ENCODE measurements around the gene GLUL.
A peak's percentile ranks its signal among the peaks of the same experiment; 100 is the strongest.

The GLUL gene

GRCh38 chr1:182391028-182391361 is 595 bp downstream of the GLUL start:
- peak overlapping the region; percentile 82 for H3K27ac ChIP-seq (ENCODE audit: low read length)
- H3K4me1 ChIP-seq (ENCODE audit: insufficient read depth, low read length) = peaks cover 9% of the 10 kb centered on the region; the same call in 1 of the 2 replicates
- H3K27me3 ChIP-seq (ENCODE audit: insufficient read depth, low read length) = no peaks in the 10 kb centered on the region
- peak overlapping the region; percentile 99 for H3K4me3 ChIP-seq (ENCODE audit: low read length)
- peak overlapping the region; percentile 94 for H3K9ac ChIP-seq (ENCODE audit: low read depth, low read length)
- no peaks in the 10 kb centered on the region for H3K9me3 ChIP-seq (ENCODE audit: insufficient read depth, low read depth, low read length)
- peaks cover 45% of the 10 kb centered on the region for H3K36me3 ChIP-seq (ENCODE audit: insufficient read depth, low read depth, low read length)

GRCh38 chr1:182389619-182390047 is 2.0 kb downstream of the GLUL start:
- H3K27me3 ChIP-seq (ENCODE audit: insufficient read depth, low read length) = no peaks in the 10 kb centered on the region
- H3K9me3 ChIP-seq (ENCODE audit: insufficient read depth, low read depth, low read length) = no peaks in the 10 kb centered on the region
- H3K4me1 ChIP-seq (ENCODE audit: insufficient read depth, low read length) = peaks cover 9% of the 10 kb centered on the region; the same call in 1 of the 2 replicates
- peak overlapping the region; percentile 94 for H3K9ac ChIP-seq (ENCODE audit: low read depth, low read length)
- H3K27ac ChIP-seq (ENCODE audit: low read length) = no peak overlapping the region
- peak overlapping the region; percentile 99 for H3K4me3 ChIP-seq (ENCODE audit: low read length)
- peaks cover 59% of the 10 kb centered on the region for H3K36me3 ChIP-seq (ENCODE audit: insufficient read depth, low read depth, low read length)

GRCh38 chr1:182388392-182389134 is 3.0 kb downstream of the GLUL start:
- peak overlapping the region; percentile 94; the same call in 1 of the 2 replicates for H3K9ac ChIP-seq (ENCODE audit: low read depth, low read length)
- peaks cover 69% of the 10 kb centered on the region for H3K36me3 ChIP-seq (ENCODE audit: insufficient read depth, low read depth, low read length)

GRCh38 chr1:182387566-182387965 is 4.0 kb downstream of the GLUL start:
- H3K4me3 ChIP-seq (ENCODE audit: low read length) = no peak overlapping the region
- H3K9ac ChIP-seq (ENCODE audit: low read depth, low read length) = no peak overlapping the region
- peaks cover 4% of the 10 kb centered on the region; the same call in 1 of the 2 replicates for H3K4me1 ChIP-seq (ENCODE audit: insufficient read depth, low read length)
- no peaks in the 10 kb centered on the region for H3K9me3 ChIP-seq (ENCODE audit: insufficient read depth, low read depth, low read length)
- H3K27ac ChIP-seq (ENCODE audit: low read length) = no peak overlapping the region
- H3K27me3 ChIP-seq (ENCODE audit: insufficient read depth, low read length) = no peaks in the 10 kb centered on the region
- peaks cover 79% of the 10 kb centered on the region for H3K36me3 ChIP-seq (ENCODE audit: insufficient read depth, low read depth, low read length)

More at GRCh38 chr1:182388392-182389134, 3.0 kb downstream of the GLUL start:
- Histone ChIP-seq H3K27me3 (ENCODE audit: insufficient read depth, low read length) (no peaks in the 10 kb centered on the region), H3K4me3 (ENCODE audit: low read length) (peak overlapping the region; percentile 99), H3K4me1 (ENCODE audit: insufficient read depth, low read length) (peaks cover 9% of the 10 kb centered on the region; the same call in 1 of the 2 replicates), H3K9me3 (ENCODE audit: insufficient read depth, low read depth, low read length) (no peaks in the 10 kb centered on the region), H3K27ac (ENCODE audit: low read length) (no peak overlapping the region)

GRCh38 chr1:182386980-182387379 is 4.6 kb downstream of the GLUL start:
- Histone ChIP-seq H3K4me3 (ENCODE audit: low read length) (no peak overlapping the region), H3K9ac (ENCODE audit: low read depth, low read length) (no peak overlapping the region), H3K4me1 (ENCODE audit: insufficient read depth, low read length) (0 out of 2 replicates have a peak, but pooled peaks cover 3% of the 10 kb centered on the region), H3K36me3 (ENCODE audit: insufficient read depth, low read depth, low read length) (peaks cover 85% of the 10 kb centered on the region), H3K27me3 (ENCODE audit: insufficient read depth, low read length) (no peaks in the 10 kb centered on the region), H3K9me3 (ENCODE audit: insufficient read depth, low read depth, low read length) (no peaks in the 10 kb centered on the region), H3K27ac (ENCODE audit: low read length) (no peak overlapping the region)

- Histone ChIP-seq H3K9me3 (ENCODE audit: insufficient read depth, low read depth, low read length) (no peaks in the 10 kb centered on the region), H3K4me3 (ENCODE audit: low read length) (no peak overlapping the region), H3K4me1 (ENCODE audit: insufficient read depth, low read length) (0 out of 2 replicates have a peak, but pooled peaks cover 3% of the 10 kb centered on the region), H3K27ac (ENCODE audit: low read length) (no peak overlapping the region), H3K9ac (ENCODE audit: low read depth, low read length) (no peak overlapping the region), H3K36me3 (ENCODE audit: insufficient read depth, low read depth, low read length) (peaks cover 90% of the 10 kb centered on the region), H3K27me3 (ENCODE audit: insufficient read depth, low read length) (no peaks in the 10 kb centered on the region)
Observed at GRCh38 chr1:182385885-182386853, 5.4 kb downstream of the GLUL start.

- H3K36me3 ChIP-seq (ENCODE audit: insufficient read depth, low read depth, low read length) = peaks cover 81% of the 10 kb centered on the region
Observed at GRCh38 chr1:182384387-182384960, 7.1 kb downstream of the GLUL start.

GRCh38 chr1:182383934-182384333 is 7.7 kb downstream of the GLUL start:
- peaks cover 76% of the 10 kb centered on the region for H3K36me3 ChIP-seq (ENCODE audit: insufficient read depth, low read depth, low read length)
- H3K27me3 ChIP-seq (ENCODE audit: insufficient read depth, low read length) = no peaks in the 10 kb centered on the region
- 0 out of 2 replicates have a peak, but pooled peaks cover 3% of the 10 kb centered on the region for H3K4me1 ChIP-seq (ENCODE audit: insufficient read depth, low read length)
- no peak overlapping the region for H3K27ac ChIP-seq (ENCODE audit: low read length)
- no peak overlapping the region for H3K9ac ChIP-seq (ENCODE audit: low read depth, low read length)
- no peaks in the 10 kb centered on the region for H3K9me3 ChIP-seq (ENCODE audit: insufficient read depth, low read depth, low read length)
- no peak overlapping the region for H3K4me3 ChIP-seq (ENCODE audit: low read length)

More at GRCh38 chr1:182384387-182384960, 7.1 kb downstream of the GLUL start:
- H3K27ac ChIP-seq (ENCODE audit: low read length) = no peak overlapping the region
- no peaks in the 10 kb centered on the region for H3K27me3 ChIP-seq (ENCODE audit: insufficient read depth, low read length)
- no peak overlapping the region for H3K9ac ChIP-seq (ENCODE audit: low read depth, low read length)
- H3K4me3 ChIP-seq (ENCODE audit: low read length) = no peak overlapping the region
- 0 out of 2 replicates have a peak, but pooled peaks cover 3% of the 10 kb centered on the region for H3K4me1 ChIP-seq (ENCODE audit: insufficient read depth, low read length)
- H3K9me3 ChIP-seq (ENCODE audit: insufficient read depth, low read depth, low read length) = no peaks in the 10 kb centered on the region

- Histone ChIP-seq H3K4me1 (ENCODE audit: insufficient read depth, low read length) (no peaks in the 10 kb centered on the region), H3K4me3 (ENCODE audit: low read length) (no peak overlapping the region), H3K9me3 (ENCODE audit: insufficient read depth, low read depth, low read length) (no peaks in the 10 kb centered on the region), H3K9ac (ENCODE audit: low read depth, low read length) (no peak overlapping the region), H3K36me3 (ENCODE audit: insufficient read depth, low read depth, low read length) (peaks cover 68% of the 10 kb centered on the region), H3K27ac (ENCODE audit: low read length) (no peak overlapping the region), H3K27me3 (ENCODE audit: insufficient read depth, low read length) (no peaks in the 10 kb centered on the region)
Observed at GRCh38 chr1:182383037-182383661, 8.4 kb downstream of the GLUL start.

GRCh38 chr1:182381962-182382819 is 9.4 kb downstream of the GLUL start:
- Histone ChIP-seq H3K27ac (ENCODE audit: low read length) (no peak overlapping the region), H3K9me3 (ENCODE audit: insufficient read depth, low read depth, low read length) (no peaks in the 10 kb centered on the region), H3K36me3 (ENCODE audit: insufficient read depth, low read depth, low read length) (peaks cover 58% of the 10 kb centered on the region), H3K9ac (ENCODE audit: low read depth, low read length) (no peak overlapping the region), H3K4me1 (ENCODE audit: insufficient read depth, low read length) (no peaks in the 10 kb centered on the region), H3K27me3 (ENCODE audit: insufficient read depth, low read length) (no peaks in the 10 kb centered on the region), H3K4me3 (ENCODE audit: low read length) (no peak overlapping the region)

Measured in iPS-20b (cell line).